Left colon (tissue), 2 donors: ENCODE data around the gene MAGEB5. TPM values are rescaled to one million over a fixed set of nuclear protein-coding genes. Genes with fewer than 3 reads are reported as not detected.
"Not testable (repeated sequence)": the region's sequence is repeated elsewhere in the genome, so short reads cannot be mapped to it uniquely, and the experiment has no call there.

ENCODE experiments used
- ATAC-seq: fragments of 200-7000 bp; cut with Tn5 transposase; one replicate; pipeline ENCODE4 v1.9.1; 2020; ENCODE audit warnings: mild to moderate bottlenecking, moderate library complexity
- DNase-seq, 2 donors: peaks; one replicate each; pipeline ENCODE4 v3.0.0-alpha.2; 2020
- intact Hi-C, 2 donors: fragments of 100-400 bp; cut with DNase I in 1 of 2; cut with micrococcal nuclease in 1 of 2; formaldehyde crosslinking; loops; one replicate each; pipeline versions ENCODE4 v1.11.2 to v1.14.0; 2022; cut with DNase I, micrococcal nuclease
- long read RNA-seq: library from polyadenylated mRNA; unstranded; transcript quantifications from one replicate; pipeline ENCODE4 v2.0.0, GENCODE V29; 2021
- total RNA-seq, 2 donors: library from RNA; stranded (reverse); fragmentation: NEBNext Ultra II Directional; extraction: Animal tissue kit (Norgen Biotek cat#: 25700); gene quantifications; one replicate each; pipeline ENCODE4 v1.2.1, GENCODE V29; 2021
- donor health status: DM: no; HTN: no; CAD: no.
- donor health status: DM: yes; HTN: yes; CAD: no.

The MAGEB5 gene
- not detected for total RNA-seq
- long read RNA-seq: 0 reads

GRCh38 chrX:26215869-26216268 is at the start of gene MAGEB5:
Gene MAGEB5, plus strand, starts transcription at chrX:26216169. Its CDS starts 1,133 bp downstream, at chrX:26217302.
- DNase-seq (no peak), ATAC-seq (no peak)
- intact Hi-C loops: no loop called here

GRCh38 chrX:26192204-26192603 is 23.8 kb upstream of the MAGEB5 start, which contains the start of gene MAGEB6:
Gene MAGEB6, plus strand, starts transcription at chrX:26192440. Its CDS starts 1,407 bp downstream, at chrX:26193847.
- no peak for ATAC-seq
- DNase-seq: no peak
- intact Hi-C loops: no loop called here

- no peak for ATAC-seq
Observed at GRCh38 chrX:26203561-26203960, 12.4 kb upstream of the MAGEB5 start.

GRCh38 chrX:26204717-26205116 is 11.3 kb upstream of the MAGEB5 start:
- DNase-seq, intact Hi-C loops, ATAC-seq: not testable (repeated sequence)

More at GRCh38 chrX:26203561-26203960, 12.4 kb upstream of the MAGEB5 start:
- DNase-seq: no peak
- intact Hi-C loops: no loop called here

- ATAC-seq (no peak), DNase-seq (no peak)
- intact Hi-C loops: no loop called here
Observed at GRCh38 chrX:26208012-26208411, 8.0 kb upstream of the MAGEB5 start.

- ATAC-seq: no peak
- intact Hi-C loops: no loop called here
- DNase-seq: no peak
Observed at GRCh38 chrX:26219351-26219750, 3.4 kb downstream of the MAGEB5 start.

- intact Hi-C loops: no loop called here
- ATAC-seq (no peak), DNase-seq (no peak)
Observed at GRCh38 chrX:26234177-26234576, 18.2 kb downstream of the MAGEB5 start.

GRCh38 chrX:26253526-26253925 is 37.6 kb downstream of the MAGEB5 start:
- no peak for ATAC-seq
- intact Hi-C loops: no loop called here
- no peak for DNase-seq

GRCh38 chrX:26254436-26254835 is 38.5 kb downstream of the MAGEB5 start:
- intact Hi-C loops: no loop called here
- no peak for ATAC-seq
- no peak for DNase-seq

- intact Hi-C loops: no loop called here
- DNase-seq: no peak
- ATAC-seq: no peak
Observed at GRCh38 chrX:26262121-26262523, 46.2 kb downstream of the MAGEB5 start.

Other genes starting within 250 kb of the MAGEB5 start
- not detected for gene MAGEB18, start 77.8 kb upstream of the MAGEB5 start, total RNA-seq
- not detected for gene MAGEB6B, start 55.6 kb upstream of the MAGEB5 start, total RNA-seq
- not detected for gene MAGEB6, start 23.7 kb upstream of the MAGEB5 start, total RNA-seq